Esophagus muscularis mucosa (tissue), 3 donors: ENCODE measurements around the gene BOC.

Source experiments
- CTCF ChIP-seq, 3 experiments: fragments of 200-600 bp in 2 of 3; fragments of 450-650 bp in 1 of 3; sonication (generic) in 2 of 3; IDR thresholded peaks; one replicate each; pipeline ENCODE4 v1.5.1; 2017 to 2019; ENCODE audit warnings: antibody characterized with exemption in 3 of 3, mild to moderate bottlenecking in 2 of 3, moderate library complexity in 1 of 3
- POLR2A ChIP-seq: fragments of 450-650 bp; IDR thresholded peaks from one replicate; pipeline ENCODE4 v1.6.1; 2017; ENCODE audit warnings: antibody characterized with exemption, moderate library complexity, mild to moderate bottlenecking, low read depth

DNA sequence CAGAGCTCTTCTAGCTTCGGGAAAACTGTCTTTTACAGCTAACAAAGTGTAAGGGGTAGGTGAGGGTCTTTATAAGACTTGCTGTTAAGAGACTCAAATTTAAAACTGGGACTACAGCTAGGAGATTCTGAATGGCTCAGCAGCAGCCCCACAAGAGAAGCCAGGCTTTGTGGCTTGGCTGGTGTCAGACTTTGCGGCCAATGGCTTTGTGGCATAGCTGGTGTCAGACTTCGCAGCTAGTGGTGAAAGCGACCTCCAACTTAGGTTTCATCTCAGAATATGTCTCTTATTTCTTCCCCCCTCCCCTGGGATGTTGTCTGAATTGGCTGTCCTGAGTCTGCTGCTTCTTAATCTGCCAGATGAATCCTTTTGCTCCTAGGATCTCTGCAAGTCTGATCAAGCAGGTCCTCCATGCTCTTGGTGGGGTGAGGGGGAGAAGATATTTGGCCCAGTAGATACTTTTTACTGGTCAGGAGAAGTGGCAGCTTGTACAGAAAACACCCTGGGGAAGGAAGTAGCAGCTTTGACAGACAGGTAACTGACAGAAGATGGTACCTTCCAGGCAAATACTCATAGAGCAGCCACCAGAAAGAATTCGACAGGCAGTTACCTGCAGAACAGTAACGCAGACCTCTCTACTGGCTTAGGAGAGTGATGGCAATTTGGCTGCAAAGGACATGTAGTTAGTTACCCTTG lies 8.4 kb downstream of the BOC start:
- TF ChIP-seq CTCF (IDR thresholded peaks at IDR 0.05): no peak
- TF ChIP-seq POLR2A: no peak
